ENCODE measurements around the gene MESP2.

DNA sequence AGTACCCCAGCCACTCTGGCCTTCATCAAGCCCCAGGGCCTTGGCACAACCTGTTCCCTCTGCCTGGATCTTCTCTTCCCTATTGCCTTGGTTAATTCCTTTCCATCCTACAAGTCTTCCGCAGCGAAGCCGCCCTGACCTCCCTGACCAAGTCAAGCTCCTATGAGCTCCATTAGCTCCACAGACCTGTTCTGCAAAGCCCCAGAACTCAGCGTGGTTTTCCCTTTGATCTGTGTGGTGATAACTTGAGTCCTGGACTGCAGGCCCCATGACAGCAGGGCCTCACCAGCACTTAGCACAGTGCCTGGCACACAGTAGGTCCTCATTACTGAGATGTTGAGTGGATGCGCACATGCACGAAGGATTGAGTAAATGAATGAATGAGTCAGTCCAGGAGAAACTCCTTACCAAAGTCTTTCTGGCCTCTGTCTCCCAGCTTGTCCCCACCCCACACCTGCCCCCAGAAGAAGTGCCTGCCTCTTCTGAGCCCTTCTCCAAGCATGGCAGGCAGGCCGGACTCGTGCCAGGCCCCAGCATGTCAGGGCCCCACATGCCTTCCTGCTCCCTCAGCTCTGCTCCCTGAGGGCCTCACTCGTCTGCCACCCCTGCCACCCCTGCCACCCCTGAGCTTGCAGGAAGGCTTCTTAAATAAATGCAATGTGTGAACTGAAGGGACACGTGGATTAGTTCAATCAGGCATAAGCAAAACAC lies 32.2 kb downstream of the MESP2 start:
- TF ChIP-seq KAT2B (IDR thresholded peaks at IDR 0.05; ENCODE audit: low read depth, low read length) (no peak), POLR2A (conservative IDR thresholded peaks at IDR 0.05) (no peak), ARHGAP35 (IDR thresholded peaks at IDR 0.05; ENCODE audit: partially characterized antibody) (no peak), RAD21 (CRISPR knock-in tag; conservative IDR thresholded peaks at IDR 0.05 in 1 of 2, IDR thresholded peaks at IDR 0.05 in 1 of 2) (no peak), MTA2 (IDR thresholded peaks at IDR 0.05; ENCODE audit: low read depth) (no peak), CEBPB (tag; IDR thresholded peaks at IDR 0.05) (no peak), HDAC6 (IDR thresholded peaks at IDR 0.05; ENCODE audit: low read depth, low read length) (no peak)
- TF ChIP-seq, protein P1, sequence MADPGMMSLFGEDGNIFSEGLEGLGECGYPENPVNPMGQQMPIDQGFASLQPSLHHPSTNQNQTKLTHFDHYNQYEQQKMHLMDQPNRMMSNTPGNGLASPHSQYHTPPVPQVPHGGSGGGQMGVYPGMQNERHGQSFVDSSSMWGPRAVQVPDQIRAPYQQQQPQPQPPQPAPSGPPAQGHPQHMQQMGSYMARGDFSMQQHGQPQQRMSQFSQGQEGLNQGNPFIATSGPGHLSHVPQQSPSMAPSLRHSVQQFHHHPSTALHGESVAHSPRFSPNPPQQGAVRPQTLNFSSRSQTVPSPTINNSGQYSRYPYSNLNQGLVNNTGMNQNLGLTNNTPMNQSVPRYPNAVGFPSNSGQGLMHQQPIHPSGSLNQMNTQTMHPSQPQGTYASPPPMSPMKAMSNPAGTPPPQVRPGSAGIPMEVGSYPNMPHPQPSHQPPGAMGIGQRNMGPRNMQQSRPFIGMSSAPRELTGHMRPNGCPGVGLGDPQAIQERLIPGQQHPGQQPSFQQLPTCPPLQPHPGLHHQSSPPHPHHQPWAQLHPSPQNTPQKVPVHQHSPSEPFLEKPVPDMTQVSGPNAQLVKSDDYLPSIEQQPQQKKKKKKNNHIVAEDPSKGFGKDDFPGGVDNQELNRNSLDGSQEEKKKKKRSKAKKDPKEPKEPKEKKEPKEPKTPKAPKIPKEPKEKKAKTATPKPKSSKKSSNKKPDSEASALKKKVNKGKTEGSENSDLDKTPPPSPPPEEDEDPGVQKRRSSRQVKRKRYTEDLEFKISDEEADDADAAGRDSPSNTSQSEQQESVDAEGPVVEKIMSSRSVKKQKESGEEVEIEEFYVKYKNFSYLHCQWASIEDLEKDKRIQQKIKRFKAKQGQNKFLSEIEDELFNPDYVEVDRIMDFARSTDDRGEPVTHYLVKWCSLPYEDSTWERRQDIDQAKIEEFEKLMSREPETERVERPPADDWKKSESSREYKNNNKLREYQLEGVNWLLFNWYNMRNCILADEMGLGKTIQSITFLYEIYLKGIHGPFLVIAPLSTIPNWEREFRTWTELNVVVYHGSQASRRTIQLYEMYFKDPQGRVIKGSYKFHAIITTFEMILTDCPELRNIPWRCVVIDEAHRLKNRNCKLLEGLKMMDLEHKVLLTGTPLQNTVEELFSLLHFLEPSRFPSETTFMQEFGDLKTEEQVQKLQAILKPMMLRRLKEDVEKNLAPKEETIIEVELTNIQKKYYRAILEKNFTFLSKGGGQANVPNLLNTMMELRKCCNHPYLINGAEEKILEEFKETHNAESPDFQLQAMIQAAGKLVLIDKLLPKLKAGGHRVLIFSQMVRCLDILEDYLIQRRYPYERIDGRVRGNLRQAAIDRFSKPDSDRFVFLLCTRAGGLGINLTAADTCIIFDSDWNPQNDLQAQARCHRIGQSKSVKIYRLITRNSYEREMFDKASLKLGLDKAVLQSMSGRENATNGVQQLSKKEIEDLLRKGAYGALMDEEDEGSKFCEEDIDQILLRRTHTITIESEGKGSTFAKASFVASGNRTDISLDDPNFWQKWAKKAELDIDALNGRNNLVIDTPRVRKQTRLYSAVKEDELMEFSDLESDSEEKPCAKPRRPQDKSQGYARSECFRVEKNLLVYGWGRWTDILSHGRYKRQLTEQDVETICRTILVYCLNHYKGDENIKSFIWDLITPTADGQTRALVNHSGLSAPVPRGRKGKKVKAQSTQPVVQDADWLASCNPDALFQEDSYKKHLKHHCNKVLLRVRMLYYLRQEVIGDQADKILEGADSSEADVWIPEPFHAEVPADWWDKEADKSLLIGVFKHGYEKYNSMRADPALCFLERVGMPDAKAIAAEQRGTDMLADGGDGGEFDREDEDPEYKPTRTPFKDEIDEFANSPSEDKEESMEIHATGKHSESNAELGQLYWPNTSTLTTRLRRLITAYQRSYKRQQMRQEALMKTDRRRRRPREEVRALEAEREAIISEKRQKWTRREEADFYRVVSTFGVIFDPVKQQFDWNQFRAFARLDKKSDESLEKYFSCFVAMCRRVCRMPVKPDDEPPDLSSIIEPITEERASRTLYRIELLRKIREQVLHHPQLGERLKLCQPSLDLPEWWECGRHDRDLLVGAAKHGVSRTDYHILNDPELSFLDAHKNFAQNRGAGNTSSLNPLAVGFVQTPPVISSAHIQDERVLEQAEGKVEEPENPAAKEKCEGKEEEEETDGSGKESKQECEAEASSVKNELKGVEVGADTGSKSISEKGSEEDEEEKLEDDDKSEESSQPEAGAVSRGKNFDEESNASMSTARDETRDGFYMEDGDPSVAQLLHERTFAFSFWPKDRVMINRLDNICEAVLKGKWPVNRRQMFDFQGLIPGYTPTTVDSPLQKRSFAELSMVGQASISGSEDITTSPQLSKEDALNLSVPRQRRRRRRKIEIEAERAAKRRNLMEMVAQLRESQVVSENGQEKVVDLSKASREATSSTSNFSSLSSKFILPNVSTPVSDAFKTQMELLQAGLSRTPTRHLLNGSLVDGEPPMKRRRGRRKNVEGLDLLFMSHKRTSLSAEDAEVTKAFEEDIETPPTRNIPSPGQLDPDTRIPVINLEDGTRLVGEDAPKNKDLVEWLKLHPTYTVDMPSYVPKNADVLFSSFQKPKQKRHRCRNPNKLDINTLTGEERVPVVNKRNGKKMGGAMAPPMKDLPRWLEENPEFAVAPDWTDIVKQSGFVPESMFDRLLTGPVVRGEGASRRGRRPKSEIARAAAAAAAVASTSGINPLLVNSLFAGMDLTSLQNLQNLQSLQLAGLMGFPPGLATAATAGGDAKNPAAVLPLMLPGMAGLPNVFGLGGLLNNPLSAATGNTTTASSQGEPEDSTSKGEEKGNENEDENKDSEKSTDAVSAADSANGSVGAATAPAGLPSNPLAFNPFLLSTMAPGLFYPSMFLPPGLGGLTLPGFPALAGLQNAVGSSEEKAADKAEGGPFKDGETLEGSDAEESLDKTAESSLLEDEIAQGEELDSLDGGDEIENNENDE (IDR thresholded peaks at IDR 0.05; ENCODE audit: low read depth, low read length): no peak
